WTC11 (cell line): ENCODE data around the gene FRRS1. TPM values are rescaled to one million over a fixed set of nuclear protein-coding genes. Genes with fewer than 3 reads are reported as not detected.

ENCODE experiments used
- ATAC-seq: fragments of 200-7000 bp; cut with Tn5 transposase; 2 replicates; pipeline ENCODE4 v1.10.0; 2021; ENCODE audit warnings: mild to moderate bottlenecking, moderate library complexity
- CTCF ChIA-PET: fragments of 300-600 bp; sonication (Branson Sonifier 250); formaldehyde crosslinking; loops from one replicate; lab custom pipeline; 2021; ENCODE audit warnings: antibody characterized with exemption; lab: Charles Lee
- POLR2A ChIA-PET: fragments of 350-600 bp; sonication (Branson Sonifier 250); formaldehyde crosslinking; loops from one replicate; lab custom pipeline; 2021; ENCODE audit warnings: antibody characterized with exemption; lab: Charles Lee
- DNase-seq: peaks from one replicate; pipeline ENCODE4 v3.0.0; 2021; ENCODE audit warnings: low spot score
- H3K27ac Mint-ChIP-seq: 2 replicates; pipeline ENCODE4 v1.8.0; 2021; ENCODE audit warnings: mixed read lengths
- H3K27me3 Mint-ChIP-seq: 2 replicates; pipeline ENCODE4 v1.8.0; 2021; ENCODE audit warnings: low read depth, mild to moderate bottlenecking, moderate library complexity, mixed read lengths
- H3K36me3 Mint-ChIP-seq: 2 replicates; pipeline ENCODE4 v1.8.0; 2021; ENCODE audit warnings: mixed read lengths
- H3K4me1 Mint-ChIP-seq: 2 replicates; pipeline ENCODE4 v1.8.0; 2022; ENCODE audit warnings: mixed read lengths
- H3K4me3 Mint-ChIP-seq: 2 replicates; pipeline ENCODE4 v1.8.0; 2021; ENCODE audit warnings: mild to moderate bottlenecking, moderate library complexity, mixed read lengths
- H3K9me3 Mint-ChIP-seq: 2 replicates; pipeline ENCODE4 v1.8.0; 2021; ENCODE audit warnings: mixed read lengths
- AR ChIP-seq: fragments of 250-450 bp; sonication (Bioruptor Pico); IDR thresholded peaks from 2 replicates; pipeline ENCODE4 v1.9.0; 2021; ENCODE audit warnings: mild to moderate bottlenecking
- ATF3 ChIP-seq: sonication (generic); formaldehyde crosslinking; conservative IDR thresholded peaks from 2 replicates; pipeline ENCODE4 v1.8.1; 2022; ENCODE audit warnings: mild to moderate bottlenecking, missing genetic modification reagents
- E2F4 ChIP-seq: sonication (generic); formaldehyde crosslinking; IDR thresholded peaks from 2 replicates; pipeline ENCODE4 v1.8.1; 2022; ENCODE audit warnings: low read depth, mild to moderate bottlenecking, moderate library complexity, missing genetic modification reagents, borderline replicate concordance
- E2F5 ChIP-seq: sonication (generic); formaldehyde crosslinking; IDR thresholded peaks from 2 replicates; pipeline ENCODE4 v1.8.1; 2022; ENCODE audit warnings: mild to moderate bottlenecking, moderate library complexity, missing genetic modification reagents
- ESRRA ChIP-seq: sonication (generic); formaldehyde crosslinking; IDR thresholded peaks from 2 replicates; pipeline ENCODE4 v1.8.1; 2022; ENCODE audit warnings: mild to moderate bottlenecking, missing genetic modification reagents, borderline replicate concordance
- KAT7 ChIP-seq: sonication (generic); formaldehyde crosslinking; IDR thresholded peaks from 2 replicates; pipeline ENCODE4 v1.8.1; 2023; ENCODE audit warnings: missing genetic modification reagents, mild to moderate bottlenecking, borderline replicate concordance
- MLX ChIP-seq: sonication (generic); formaldehyde crosslinking; IDR thresholded peaks from 2 replicates; pipeline ENCODE4 v1.8.1; 2023; ENCODE audit warnings: mild to moderate bottlenecking, missing genetic modification reagents, moderate library complexity
- NFYB ChIP-seq: sonication (generic); formaldehyde crosslinking; conservative IDR thresholded peaks from 2 replicates; pipeline ENCODE4 v1.8.0; 2022; ENCODE audit warnings: low read depth, missing genetic modification reagents
- NR3C1 ChIP-seq: sonication (generic); formaldehyde crosslinking; conservative IDR thresholded peaks from 2 replicates; pipeline ENCODE4 v1.8.1; 2023; ENCODE audit warnings: low read depth, mild to moderate bottlenecking, missing genetic modification reagents
- RELA ChIP-seq: sonication (generic); formaldehyde crosslinking; IDR thresholded peaks from 2 replicates; pipeline ENCODE4 v1.8.1; 2022; ENCODE audit warnings: missing genetic modification reagents, mild to moderate bottlenecking, borderline replicate concordance
- SMAD3 ChIP-seq: sonication (generic); formaldehyde crosslinking; IDR thresholded peaks from 2 replicates; pipeline ENCODE4 v1.8.0; 2022; ENCODE audit warnings: missing genetic modification reagents, mild to moderate bottlenecking, borderline replicate concordance
- STAT6 ChIP-seq: sonication (generic); formaldehyde crosslinking; conservative IDR thresholded peaks from 2 replicates; pipeline ENCODE4 v1.8.1; 2023; ENCODE audit warnings: mild to moderate bottlenecking, low read depth, missing genetic modification reagents, moderate library complexity
- TCF7 ChIP-seq: sonication (generic); formaldehyde crosslinking; IDR thresholded peaks from 2 replicates; pipeline ENCODE4 v1.8.0; 2022; ENCODE audit warnings: mild to moderate bottlenecking, low read depth, missing genetic modification reagents, moderate library complexity
- TP53 ChIP-seq: sonication (generic); formaldehyde crosslinking; IDR thresholded peaks from 2 replicates; pipeline ENCODE4 v1.8.1; 2023; ENCODE audit warnings: mild to moderate bottlenecking, missing genetic modification reagents
- ZBTB21 ChIP-seq: sonication (generic); formaldehyde crosslinking; IDR thresholded peaks from 2 replicates; pipeline ENCODE4 v1.8.1; 2023; ENCODE audit warnings: mild to moderate bottlenecking, missing genetic modification reagents, borderline replicate concordance
- ZMAT4 ChIP-seq: fragments of 250-450 bp; sonication (Bioruptor Pico); IDR thresholded peaks from 2 replicates; pipeline ENCODE4 v1.9.0; 2021; ENCODE audit warnings: mild to moderate bottlenecking
- ZNF121 ChIP-seq: sonication (generic); formaldehyde crosslinking; IDR thresholded peaks from 2 replicates; pipeline ENCODE4 v1.8.0; 2023; ENCODE audit warnings: missing genetic modification reagents
- ZNF219 ChIP-seq: sonication (generic); formaldehyde crosslinking; IDR thresholded peaks from 2 replicates; pipeline ENCODE4 v1.8.0; 2023; ENCODE audit warnings: missing genetic modification reagents, mild to moderate bottlenecking, borderline replicate concordance
- ZNF425 ChIP-seq: fragments of 250-450 bp; sonication (Bioruptor Pico); conservative IDR thresholded peaks from 2 replicates; pipeline ENCODE4 v1.9.0; 2021; ENCODE audit warnings: mild to moderate bottlenecking
- total RNA-seq: library from RNA; stranded (reverse); gene quantifications from 3 replicates; pipeline ENCODE4 v1.2.3, GENCODE V29; 2021

FRRS1 gene
- total RNA-seq, 1 experiment from 2014 or later = 6.2 TPM

- H3K27me3 Mint-ChIP-seq = no peaks in the 10 kb centered on the region
- H3K36me3 Mint-ChIP-seq = no peaks in the 10 kb centered on the region
- ChIA-PET POLR2A (no interaction called here), CTCF (no interaction called here)
- no peak for ATAC-seq
- no peak for DNase-seq
- no peaks in the 10 kb centered on the region for H3K9me3 Mint-ChIP-seq
- H3K27ac Mint-ChIP-seq = no peak overlapping the region
- H3K4me3 Mint-ChIP-seq = no peak overlapping the region
- TF ChIP-seq STAT6 (CRISPR knock-in tag) = no peak
- TF ChIP-seq MLX (CRISPR knock-in tag) = no peak
- TF ChIP-seq TP53 (CRISPR knock-in tag) = no peak
- TF ChIP-seq ZNF425 (CRISPR knock-in tag) = no peak
- peaks cover 14% of the 10 kb centered on the region for H3K4me1 Mint-ChIP-seq
These were observed 95.9 kb downstream of the FRRS1 start for GRCh38 chr1:99670583-99670982.

- Mint-ChIP-seq H3K9me3 (no peaks in the 10 kb centered on the region), H3K4me3 (no peak overlapping the region), H3K27me3 (no peaks in the 10 kb centered on the region), H3K36me3 (no peaks in the 10 kb centered on the region), H3K4me1 (peaks cover 14% of the 10 kb centered on the region), H3K27ac (no peak overlapping the region)
- DNase-seq = no peak
- CTCF ChIA-PET = no interaction called here
- ATAC-seq = no peak
- no peak for TF ChIP-seq ZBTB21 (CRISPR knock-in tag)
- TF ChIP-seq E2F5 (CRISPR knock-in tag) = no peak
- TF ChIP-seq ZNF121 (CRISPR knock-in tag) = no peak
- no peak for TF ChIP-seq NR3C1 (CRISPR knock-in tag)
- no peak for TF ChIP-seq SMAD3 (CRISPR knock-in tag)
- TF ChIP-seq ATF3 (CRISPR knock-in tag) = no peak
- TF ChIP-seq NFYB (CRISPR knock-in tag) = no peak
- no peak for TF ChIP-seq KAT7 (CRISPR knock-in tag)
- no peak for TF ChIP-seq ESRRA
- TF ChIP-seq TP53 (CRISPR knock-in tag) = no peak
- no peak for TF ChIP-seq RELA (CRISPR knock-in tag)
- POLR2A ChIA-PET = no interaction called here
These were observed 96.6 kb downstream of the FRRS1 start for GRCh38 chr1:99669821-99670220.

GRCh38 chr1:99669376-99669775 is 97.1 kb downstream of the FRRS1 start:
- no peaks in the 10 kb centered on the region for H3K36me3 Mint-ChIP-seq
- DNase-seq (no peak), ATAC-seq (no peak)
- peaks cover 14% of the 10 kb centered on the region for H3K4me1 Mint-ChIP-seq
- H3K27ac Mint-ChIP-seq = no peak overlapping the region
- no peaks in the 10 kb centered on the region for H3K9me3 Mint-ChIP-seq
- ChIA-PET POLR2A (no interaction called here), CTCF (no interaction called here)
- H3K27me3 Mint-ChIP-seq = no peaks in the 10 kb centered on the region
- no peak overlapping the region for H3K4me3 Mint-ChIP-seq
- TF ChIP-seq ZNF219 (CRISPR knock-in tag) (no peak), E2F4 (CRISPR knock-in tag) (no peak), ZMAT4 (no peak), TCF7 (CRISPR knock-in tag) (no peak), AR (no peak)
